ENCODE measurements around the gene GPC5.

The GPC5 gene

GRCh38 chr13:92656103-92656502, 1257.7 kb downstream of the GPC5 start:
- TF ChIP-seq CTCF (conservative IDR thresholded peaks at IDR 0.05; ENCODE audit: low read depth, low read length), result no peak
- Histone ChIP-seq H3K9ac (no peak overlapping the region), H3K4me3 (IDR thresholded peaks at IDR 0.05; ENCODE audit: insufficient read depth, low read depth, low read length) (no peak overlapping the region), H3K36me3 (ENCODE audit: insufficient read depth) (no peaks in the 10 kb centered on the region), H3K79me2 (ENCODE audit: insufficient read depth, low read depth) (no peaks in the 10 kb centered on the region), H3K27me3 (ENCODE audit: insufficient read depth, low read depth) (no peaks in the 10 kb centered on the region), H3K4me1 (ENCODE audit: low read depth, poor library complexity, severe bottlenecking) (no peaks in the 10 kb centered on the region), H2AFZ (ENCODE audit: low read depth) (no peak overlapping the region), H4K20me1 (ENCODE audit: insufficient read depth) (no peaks in the 10 kb centered on the region), H3K27ac (no peak overlapping the region), H3K4me2 (no peak overlapping the region)

- Histone ChIP-seq H3K4me3 (IDR thresholded peaks at IDR 0.05; ENCODE audit: insufficient read depth, low read depth, low read length) (no peak overlapping the region), H3K9ac (no peak overlapping the region), H3K27me3 (ENCODE audit: insufficient read depth, low read depth) (no peaks in the 10 kb centered on the region), H3K27ac (no peak overlapping the region), H4K20me1 (ENCODE audit: insufficient read depth) (no peaks in the 10 kb centered on the region), H3K36me3 (ENCODE audit: insufficient read depth) (no peaks in the 10 kb centered on the region), H3K4me2 (no peak overlapping the region), H3K4me1 (ENCODE audit: low read depth, poor library complexity, severe bottlenecking) (no peaks in the 10 kb centered on the region), H2AFZ (ENCODE audit: low read depth) (no peak overlapping the region), H3K79me2 (ENCODE audit: insufficient read depth, low read depth) (no peaks in the 10 kb centered on the region)
- TF ChIP-seq CTCF (conservative IDR thresholded peaks at IDR 0.05; ENCODE audit: low read depth, low read length), result no peak
Measured at GRCh38 chr13:92656648-92657047, 1258.2 kb downstream of the GPC5 start.

- H3K9ac ChIP-seq, result no peak overlapping the region
- no peak overlapping the region for H3K4me2 ChIP-seq
- H3K27me3 ChIP-seq (ENCODE audit: insufficient read depth, low read depth), result no peaks in the 10 kb centered on the region
- H4K20me1 ChIP-seq (ENCODE audit: insufficient read depth), result no peaks in the 10 kb centered on the region
- H3K4me3 ChIP-seq (IDR thresholded peaks at IDR 0.05; ENCODE audit: insufficient read depth, low read depth, low read length), result no peak overlapping the region
- no peaks in the 10 kb centered on the region for H3K4me1 ChIP-seq (ENCODE audit: low read depth, poor library complexity, severe bottlenecking)
- H3K27ac ChIP-seq, result no peak overlapping the region
- no peak overlapping the region for H2AFZ ChIP-seq (ENCODE audit: low read depth)
- no peak for TF ChIP-seq CTCF (conservative IDR thresholded peaks at IDR 0.05; ENCODE audit: low read depth, low read length)
- H3K79me2 ChIP-seq (ENCODE audit: insufficient read depth, low read depth), result no peaks in the 10 kb centered on the region
- H3K36me3 ChIP-seq (ENCODE audit: insufficient read depth), result no peaks in the 10 kb centered on the region
Measured at GRCh38 chr13:92657565-92657964, 1259.1 kb downstream of the GPC5 start.

- Histone ChIP-seq H3K4me1 (ENCODE audit: low read depth, poor library complexity, severe bottlenecking) (no peaks in the 10 kb centered on the region), H3K27ac (no peak overlapping the region), H2AFZ (ENCODE audit: low read depth) (no peak overlapping the region), H3K9ac (no peak overlapping the region), H3K4me2 (no peak overlapping the region), H4K20me1 (ENCODE audit: insufficient read depth) (no peaks in the 10 kb centered on the region), H3K36me3 (ENCODE audit: insufficient read depth) (no peaks in the 10 kb centered on the region), H3K4me3 (IDR thresholded peaks at IDR 0.05; ENCODE audit: insufficient read depth, low read depth, low read length) (no peak overlapping the region), H3K27me3 (ENCODE audit: insufficient read depth, low read depth) (no peaks in the 10 kb centered on the region), H3K79me2 (ENCODE audit: insufficient read depth, low read depth) (no peaks in the 10 kb centered on the region)
- TF ChIP-seq CTCF (conservative IDR thresholded peaks at IDR 0.05; ENCODE audit: low read depth, low read length), result no peak
Measured at GRCh38 chr13:92658293-92658692, 1259.9 kb downstream of the GPC5 start.

GRCh38 chr13:92661406-92661805, 1263.0 kb downstream of the GPC5 start:
- no peaks in the 10 kb centered on the region for H3K79me2 ChIP-seq (ENCODE audit: insufficient read depth, low read depth)
- H3K4me1 ChIP-seq (ENCODE audit: low read depth, poor library complexity, severe bottlenecking), result no peaks in the 10 kb centered on the region
- no peaks in the 10 kb centered on the region for H4K20me1 ChIP-seq (ENCODE audit: insufficient read depth)
- H3K27me3 ChIP-seq (ENCODE audit: insufficient read depth, low read depth), result no peaks in the 10 kb centered on the region
- TF ChIP-seq CTCF (conservative IDR thresholded peaks at IDR 0.05; ENCODE audit: low read depth, low read length), result no peak
- no peak overlapping the region for H2AFZ ChIP-seq (ENCODE audit: low read depth)
- H3K4me2 ChIP-seq, result no peak overlapping the region
- no peaks in the 10 kb centered on the region for H3K36me3 ChIP-seq (ENCODE audit: insufficient read depth)
- H3K4me3 ChIP-seq (IDR thresholded peaks at IDR 0.05; ENCODE audit: insufficient read depth, low read depth, low read length), result no peak overlapping the region
- no peak overlapping the region for H3K9ac ChIP-seq
- H3K27ac ChIP-seq, result no peak overlapping the region
